HEK293 (cell line): ENCODE data around the gene CRIM1.

Source experiments
- CTCF ChIA-PET: fragments of 350-600 bp; formaldehyde crosslinking; extraction: SDS; loops from one replicate; lab custom pipeline; 2021; ENCODE audit warnings: antibody characterized with exemption; lab: Yijun Ruan, JAX
- POLR2A ChIA-PET: fragments of 300-600 bp; formaldehyde crosslinking; extraction: SDS; loops from one replicate; lab custom pipeline; 2020; ENCODE audit warnings: antibody characterized with exemption, inconsistent platforms; lab: Yijun Ruan, JAX
- H3K27ac ChIP-seq: fragments of 200-500 bp; sonication (Bioruptor generic); 2 replicates; pipeline ENCODE4 v1.5.1; 2014; ENCODE audit warnings: low read depth, low read length, control low read depth, inconsistent platforms; ENCODE audit errors: extremely low read depth
- H3K36me3 ChIP-seq, 2 experiments: fragments of 200-500 bp in 1 of 2; sonication (Bioruptor generic) in 1 of 2; 1 replicate in 1 of 2; 2 replicates in 1 of 2; pipeline ENCODE4 v1.5.1; 2014 to 2017; ENCODE audit warnings: inconsistent platforms in 2 of 2, low read length in 2 of 2; ENCODE audit not compliant: control insufficient read depth in 2 of 2, insufficient read depth in 1 of 2
- H3K4me1 ChIP-seq: fragments of 200-500 bp; sonication (Bioruptor generic); 2 replicates; pipeline ENCODE4 v1.5.1; 2014; ENCODE audit warnings: mild to moderate bottlenecking, low read length, inconsistent platforms; ENCODE audit not compliant: control insufficient read depth, insufficient read depth
- H3K4me3 ChIP-seq: 2 replicates; pipeline ENCODE4 v1.5.1; 2011; ENCODE audit warnings: low read depth, mild to moderate bottlenecking, control low read depth, low read length, moderate library complexity
- H3K9me3 ChIP-seq: fragments of 200-500 bp; sonication (Bioruptor generic); 2 replicates; pipeline ENCODE4 v1.5.1; 2014; ENCODE audit warnings: low read depth, low read length, inconsistent platforms; ENCODE audit not compliant: control insufficient read depth, insufficient read depth
- BCL11B ChIP-seq: fragments of 450-650 bp; formaldehyde crosslinking; IDR thresholded peaks from 2 replicates; pipeline ENCODE4 v1.5.1; 2016; ENCODE audit warnings: low read depth, missing biosample characterization, missing genetic modification characterization
- GLIS1 ChIP-seq: fragments of 450-650 bp; formaldehyde crosslinking; IDR thresholded peaks from 2 replicates; pipeline ENCODE4 v1.5.1; 2016; ENCODE audit warnings: missing biosample characterization, missing genetic modification characterization
- GLIS2 ChIP-seq: fragments of 450-650 bp; formaldehyde crosslinking; IDR thresholded peaks from 2 replicates; pipeline ENCODE4 v1.5.1; 2016; ENCODE audit warnings: missing biosample characterization, missing genetic modification characterization
- HOXC10 ChIP-seq: sonication (generic); formaldehyde crosslinking; IDR thresholded peaks from 2 replicates; pipeline ENCODE4 v1.8.1; 2023; ENCODE audit warnings: mild to moderate bottlenecking, missing genetic modification reagents
- IKZF3 ChIP-seq: fragments of 450-650 bp; IDR thresholded peaks from 2 replicates; pipeline ENCODE4 v1.5.0; 2018; ENCODE audit warnings: missing biosample characterization, mild to moderate bottlenecking, missing genetic modification characterization, moderate library complexity
- KLF10 ChIP-seq: fragments of 450-650 bp; IDR thresholded peaks from 2 replicates; pipeline ENCODE4 v1.5.1; 2018; ENCODE audit warnings: missing biosample characterization, mild to moderate bottlenecking, missing genetic modification characterization
- MZF1 ChIP-seq: fragments of 450-650 bp; formaldehyde crosslinking; IDR thresholded peaks from 2 replicates; pipeline ENCODE4 v1.5.1; 2017; ENCODE audit warnings: missing biosample characterization, missing genetic modification characterization, borderline replicate concordance
- SCRT1 ChIP-seq: fragments of 450-650 bp; formaldehyde crosslinking; IDR thresholded peaks from 2 replicates; pipeline ENCODE4 v1.5.1; 2016; ENCODE audit warnings: missing biosample characterization, missing genetic modification characterization, borderline replicate concordance
- SP7 ChIP-seq: fragments of 450-650 bp; formaldehyde crosslinking; IDR thresholded peaks from 2 replicates; pipeline ENCODE4 v1.5.1; 2016; ENCODE audit warnings: missing biosample characterization, missing genetic modification characterization
- ZNF133 ChIP-seq: fragments of 450-650 bp; formaldehyde crosslinking; IDR thresholded peaks from 2 replicates; pipeline ENCODE4 v1.5.1; 2016; ENCODE audit warnings: missing biosample characterization, missing genetic modification characterization
- ZNF274 ChIP-seq, 2 experiments: fragments of 200-500 bp in 1 of 2; fragments of 450-650 bp in 1 of 2; sonication (Bioruptor generic) in 1 of 2; formaldehyde crosslinking in 1 of 2; IDR thresholded peaks; 2 replicates each; pipeline versions ENCODE4 v1.5.1 to v1.6.1; 2014 to 2016; ENCODE audit warnings: borderline replicate concordance in 1 of 2, inconsistent platforms in 1 of 2, low read length in 1 of 2, missing biosample characterization in 1 of 2, missing genetic modification characterization in 1 of 2
- ZNF292 ChIP-seq: fragments of 450-650 bp; formaldehyde crosslinking; IDR thresholded peaks from 2 replicates; pipeline ENCODE4 v1.5.1; 2016; ENCODE audit warnings: low read depth, missing biosample characterization, missing genetic modification characterization, borderline replicate concordance
- ZNF335 ChIP-seq: fragments of 450-650 bp; formaldehyde crosslinking; conservative IDR thresholded peaks from 2 replicates; pipeline ENCODE4 v1.5.1; 2016; ENCODE audit warnings: missing biosample characterization, missing genetic modification characterization
- ZNF416 ChIP-seq: fragments of 450-650 bp; formaldehyde crosslinking; IDR thresholded peaks from 2 replicates; pipeline ENCODE4 v1.5.1; 2016; ENCODE audit warnings: missing biosample characterization, missing genetic modification characterization
- ZNF530 ChIP-seq: fragments of 450-650 bp; formaldehyde crosslinking; IDR thresholded peaks from 2 replicates; pipeline ENCODE4 v1.5.1; 2016; ENCODE audit warnings: low read depth, missing biosample characterization, missing genetic modification characterization
- ZNF623 ChIP-seq: fragments of 450-650 bp; formaldehyde crosslinking; IDR thresholded peaks from 2 replicates; pipeline ENCODE4 v1.5.1; 2016; ENCODE audit warnings: missing biosample characterization, missing genetic modification characterization
- ZNF654 ChIP-seq: fragments of 450-650 bp; formaldehyde crosslinking; IDR thresholded peaks from 2 replicates; pipeline ENCODE4 v1.5.1; 2016; ENCODE audit warnings: low read depth, missing biosample characterization, missing genetic modification characterization
- ZNF768 ChIP-seq: fragments of 450-650 bp; formaldehyde crosslinking; IDR thresholded peaks from 2 replicates; pipeline ENCODE4 v1.5.1; 2018; ENCODE audit warnings: missing biosample characterization, mild to moderate bottlenecking, missing genetic modification characterization
- TF ChIP-seq, protein P1 (sequence below): fragments of 450-650 bp; formaldehyde crosslinking; IDR thresholded peaks from 2 replicates; pipeline ENCODE4 v1.5.1; 2016; ENCODE audit warnings: missing biosample characterization, missing genetic modification characterization, borderline replicate concordance
- TF ChIP-seq, protein P2 (sequence below): fragments of 450-650 bp; IDR thresholded peaks from 2 replicates; pipeline ENCODE4 v1.5.1; 2018; ENCODE audit warnings: missing biosample characterization, mild to moderate bottlenecking, missing genetic modification characterization

CRIM1 gene

DNA sequence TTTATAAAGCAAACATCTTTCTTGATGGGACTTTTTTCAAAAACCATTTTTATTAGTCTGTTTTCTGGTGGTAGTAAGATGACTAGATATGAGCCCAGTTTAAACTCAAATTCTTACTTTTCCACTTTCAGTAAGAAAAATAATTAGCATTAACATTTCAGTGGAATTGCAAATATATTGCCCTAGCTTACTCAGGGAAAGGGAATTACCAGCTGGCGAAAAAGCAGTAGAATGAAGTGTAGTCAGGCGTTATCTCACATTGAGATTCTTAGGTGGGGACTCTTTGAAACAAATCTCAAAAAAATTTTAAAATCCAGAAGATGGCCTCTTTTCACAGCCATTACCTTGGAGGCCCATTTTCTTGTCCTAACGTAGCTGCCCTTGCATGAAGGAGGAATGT is 65.8 kb downstream of the CRIM1 start:
- Histone ChIP-seq H3K36me3 (no peaks in the 10 kb centered on the region), H3K27ac (no peak overlapping the region), H3K4me1 (peaks cover 3% of the 10 kb centered on the region; the same call in 1 of the 2 replicates), H3K9me3 (no peaks in the 10 kb centered on the region), H3K4me3 (no peak overlapping the region)
- ChIA-PET POLR2A (interaction anchor here (0.7 kb wide), 1 partner anchor 66 kb away, joined by 3 read pairs; no protein-coding TSS in a partner anchor), CTCF (interaction anchor here (1.2 to 1.4 kb wide), 2 partner anchors 46 to 69 kb away, joined by 3 to 4 read pairs; no protein-coding TSS in a partner anchor)
- TF ChIP-seq ZNF768 (tag by site-specific recombination), result no peak
- TF ChIP-seq, protein P1, sequence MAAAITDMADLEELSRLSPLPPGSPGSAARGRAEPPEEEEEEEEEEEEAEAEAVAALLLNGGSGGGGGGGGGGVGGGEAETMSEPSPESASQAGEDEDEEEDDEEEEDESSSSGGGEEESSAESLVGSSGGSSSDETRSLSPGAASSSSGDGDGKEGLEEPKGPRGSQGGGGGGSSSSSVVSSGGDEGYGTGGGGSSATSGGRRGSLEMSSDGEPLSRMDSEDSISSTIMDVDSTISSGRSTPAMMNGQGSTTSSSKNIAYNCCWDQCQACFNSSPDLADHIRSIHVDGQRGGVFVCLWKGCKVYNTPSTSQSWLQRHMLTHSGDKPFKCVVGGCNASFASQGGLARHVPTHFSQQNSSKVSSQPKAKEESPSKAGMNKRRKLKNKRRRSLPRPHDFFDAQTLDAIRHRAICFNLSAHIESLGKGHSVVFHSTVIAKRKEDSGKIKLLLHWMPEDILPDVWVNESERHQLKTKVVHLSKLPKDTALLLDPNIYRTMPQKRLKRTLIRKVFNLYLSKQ (tag by site-specific recombination), result no peak

DNA sequence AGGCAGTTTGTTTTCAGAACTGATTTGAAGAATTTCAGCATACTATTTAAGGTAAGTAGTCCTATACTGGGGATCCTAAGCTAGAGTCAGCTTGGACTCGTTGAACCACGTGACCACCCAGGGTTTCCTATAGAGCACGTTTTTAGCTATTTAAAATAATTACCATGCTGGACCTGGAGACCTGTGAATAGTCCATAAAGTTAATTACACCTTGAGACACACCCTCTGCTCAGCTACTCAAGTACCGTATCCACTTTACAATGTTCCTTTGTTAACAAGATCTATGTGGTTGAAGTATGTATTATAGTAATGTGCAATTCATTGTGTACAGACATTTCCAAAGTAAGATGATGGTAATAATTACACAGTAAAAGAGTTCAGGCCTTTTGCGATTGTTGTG is 67.6 kb downstream of the CRIM1 start:
- CTCF ChIA-PET, result interaction anchor here (0.7 to 1.9 kb wide), 5 partner anchors 9 to 37 kb away, joined by 3 to 7 read pairs (median 5); no protein-coding TSS in a partner anchor
- Histone ChIP-seq H3K9me3 (no peaks in the 10 kb centered on the region), H3K27ac (no peak overlapping the region), H3K4me1 (peaks cover 7% of the 10 kb centered on the region), H3K4me3 (no peak overlapping the region), H3K36me3 (no peaks in the 10 kb centered on the region)
- TF ChIP-seq SP7 (tag by site-specific recombination), result peak; percentile 77
- no peak for TF ChIP-seq SCRT1
- TF ChIP-seq KLF10 (tag by site-specific recombination), result peak; percentile 49
- POLR2A ChIA-PET, result no interaction called here

DNA sequence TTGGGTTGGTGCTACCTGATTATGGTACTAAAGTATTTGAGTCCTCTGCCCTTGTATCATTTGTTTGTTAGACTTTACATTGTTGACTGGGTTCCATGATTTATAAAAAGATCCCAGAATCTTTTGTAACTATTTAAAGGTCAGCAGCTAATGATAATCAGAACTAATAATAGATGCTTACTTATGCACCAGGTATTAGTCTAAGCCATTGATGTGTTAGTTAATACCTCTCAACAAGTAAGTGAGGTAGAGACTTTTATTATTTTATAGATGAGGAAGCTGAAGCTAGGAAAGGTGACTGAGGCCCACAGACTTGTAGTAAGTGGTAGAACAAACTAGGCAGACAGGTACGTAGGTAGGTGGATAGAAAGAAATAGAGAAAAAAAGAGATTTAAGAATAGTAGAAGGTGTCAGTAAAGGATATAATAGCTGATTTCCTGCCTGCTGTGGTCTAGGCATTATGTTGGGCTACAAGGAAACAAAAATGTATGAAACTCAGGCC is 68.1 kb downstream of the CRIM1 start:
- no peaks in the 10 kb centered on the region for H3K9me3 ChIP-seq
- CTCF ChIA-PET, result interaction anchor here (0.7 to 1.9 kb wide), 3 partner anchors 12 to 36 kb away, joined by 3 to 7 read pairs (median 5); no protein-coding TSS in a partner anchor
- no peak overlapping the region for H3K27ac ChIP-seq
- no peak overlapping the region for H3K4me3 ChIP-seq
- no peaks in the 10 kb centered on the region for H3K36me3 ChIP-seq
- TF ChIP-seq IKZF3 (no peak), GLIS1 (tag by site-specific recombination) (no peak), MZF1 (tag by site-specific recombination) (no peak), ZNF530 (no peak), GLIS2 (tag by site-specific recombination) (no peak), ZNF133 (tag by site-specific recombination) (no peak), ZNF335 (tag by site-specific recombination) (no peak), ZNF654 (tag by site-specific recombination) (no peak), ZNF416 (tag by site-specific recombination) (no peak), ZNF623 (tag by site-specific recombination) (no peak), SCRT1 (no peak), ZNF274 (IDR thresholded peaks at IDR 0.05; ENCODE audit: low read length) (no peak), ZNF274 (tag by site-specific recombination; IDR thresholded peaks at IDR 0.05; ENCODE audit: borderline replicate concordance) (no peak), ZNF292 (tag by site-specific recombination) (no peak), HOXC10 (no peak), BCL11B (tag by site-specific recombination) (no peak)
- TF ChIP-seq, protein P2, sequence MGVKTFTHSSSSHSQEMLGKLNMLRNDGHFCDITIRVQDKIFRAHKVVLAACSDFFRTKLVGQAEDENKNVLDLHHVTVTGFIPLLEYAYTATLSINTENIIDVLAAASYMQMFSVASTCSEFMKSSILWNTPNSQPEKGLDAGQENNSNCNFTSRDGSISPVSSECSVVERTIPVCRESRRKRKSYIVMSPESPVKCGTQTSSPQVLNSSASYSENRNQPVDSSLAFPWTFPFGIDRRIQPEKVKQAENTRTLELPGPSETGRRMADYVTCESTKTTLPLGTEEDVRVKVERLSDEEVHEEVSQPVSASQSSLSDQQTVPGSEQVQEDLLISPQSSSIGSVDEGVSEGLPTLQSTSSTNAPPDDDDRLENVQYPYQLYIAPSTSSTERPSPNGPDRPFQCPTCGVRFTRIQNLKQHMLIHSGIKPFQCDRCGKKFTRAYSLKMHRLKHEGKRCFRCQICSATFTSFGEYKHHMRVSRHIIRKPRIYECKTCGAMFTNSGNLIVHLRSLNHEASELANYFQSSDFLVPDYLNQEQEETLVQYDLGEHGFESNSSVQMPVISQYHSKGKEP (tag by site-specific recombination), result no peak
- H3K4me1 ChIP-seq, result peaks cover 7% of the 10 kb centered on the region
- POLR2A ChIA-PET, result no interaction called here
